GM12878 (cell line): Measurements from ENCODE around the gene PRKCI. TPM values are rescaled to one million over a fixed set of nuclear protein-coding genes. Genes with fewer than 3 reads are reported as not detected.

Experiments
- ATAC-seq: fragments of 200-7000 bp; cut with Tn5 transposase; 3 replicates; pipeline ENCODE4 v1.9.1; 2020; ENCODE audit warnings: mild to moderate bottlenecking, moderate library complexity
- BruUV-seq: library from RNA; stranded (reverse); fragments of 400-500 nt; replicated peaks from 2 replicates; lab custom pipeline; 2021; lab: Mats Ljungman, UMichigan
- CTCF ChIA-PET: fragments of 300-600 bp; sonication (Branson Sonifier 250); formaldehyde crosslinking; extraction: SDS; loops from one replicate; lab custom pipeline; 2021; ENCODE audit warnings: inconsistent platforms; lab: Yijun Ruan, JAX
- POLR2A ChIA-PET: fragments of 350-600 bp; formaldehyde crosslinking; extraction: SDS; loops from one replicate; lab custom pipeline; 2021; ENCODE audit warnings: inconsistent platforms; lab: Charles Lee
- RAD21 ChIA-PET: fragments of 300-600 bp; sonication (Branson Sonifier 250); formaldehyde crosslinking; loops from one replicate; lab custom pipeline; 2023; ENCODE audit warnings: antibody characterized with exemption; ENCODE audit not compliant: unreplicated experiment; lab: Charles Lee
- SMC1A ChIA-PET: fragments of 300-600 bp; sonication (Branson Sonifier 250); formaldehyde crosslinking; loops from one replicate; lab custom pipeline; 2023; ENCODE audit not compliant: unreplicated experiment, uncharacterized antibody; lab: Charles Lee
- DNase-seq: peaks from one replicate; pipeline ENCODE4 v3.0.0-alpha.2; 2011; ENCODE audit warnings: low read depth, low spot score
- FAIRE-seq: peaks from 3 replicates; lab custom pipeline; 2011; peaks lifted over from hg19 to GRCh38; lab: Jason Lieb, UNC
- H2AFZ ChIP-seq: 2 replicates; pipeline ENCODE4 v1.6.0; 2011; ENCODE audit warnings: low read depth, low read length, control low read depth; ENCODE audit not compliant: control insufficient read depth
- H3K27ac ChIP-seq: 2 replicates; pipeline ENCODE4 v1.5.1; 2011; ENCODE audit warnings: control low read depth; ENCODE audit not compliant: control insufficient read depth, insufficient read depth
- H3K27me3 ChIP-seq, 2 experiments: replicated peaks in 1 of 2; 2 replicates each; pipeline versions ENCODE4 v1.6.0 to v1.6.1; 2011; ENCODE audit warnings: low read length in 1 of 2; ENCODE audit not compliant: control insufficient read depth in 2 of 2, insufficient read depth in 2 of 2
- H3K36me3 ChIP-seq, 2 experiments: 2 replicates each; pipeline ENCODE4 v1.5.1; 2011; ENCODE audit warnings: low read length in 1 of 2; ENCODE audit not compliant: control insufficient read depth in 2 of 2, insufficient read depth in 2 of 2
- H3K4me1 ChIP-seq: 2 replicates; pipeline ENCODE4 v1.6.1; 2011; ENCODE audit warnings: mild to moderate bottlenecking, low read length, moderate library complexity, mixed read lengths; ENCODE audit not compliant: control insufficient read depth, insufficient read depth
- H3K4me2 ChIP-seq: 2 replicates; pipeline ENCODE4 v1.6.0; 2011; ENCODE audit warnings: control low read depth; ENCODE audit not compliant: control insufficient read depth, insufficient read depth
- H3K4me3 ChIP-seq: fragments of 200-600 bp; sonication (generic); 2 replicates; pipeline ENCODE4 v1.5.1; 2016
- H3K79me2 ChIP-seq: 2 replicates; pipeline ENCODE4 v1.6.0; 2011; ENCODE audit warnings: low read length; ENCODE audit not compliant: control insufficient read depth, insufficient read depth
- H3K9ac ChIP-seq: 2 replicates; pipeline ENCODE4 v1.8.0; 2011; ENCODE audit warnings: low read length, control low read depth, mixed read lengths; ENCODE audit not compliant: control insufficient read depth, insufficient read depth
- H3K9me3 ChIP-seq: replicated peaks from 3 replicates; pipeline ENCODE4 v1.5.1; 2011; ENCODE audit warnings: mild to moderate bottlenecking, low read length; ENCODE audit not compliant: control insufficient read depth, insufficient read depth
- H4K20me1 ChIP-seq: 2 replicates; pipeline ENCODE4 v1.6.0; 2011; ENCODE audit not compliant: control insufficient read depth, insufficient read depth
- BCL11A ChIP-seq: IDR thresholded peaks from 2 replicates; pipeline ENCODE4 v1.6.1; 2011; ENCODE audit warnings: low read depth, low read length
- GABPA ChIP-seq: IDR thresholded peaks from 2 replicates; pipeline ENCODE4 v1.6.1; 2014; ENCODE audit warnings: antibody characterized with exemption, low read depth, mild to moderate bottlenecking, inconsistent platforms
- IKZF1 ChIP-seq: fragments of 450-650 bp; conservative IDR thresholded peaks from 2 replicates; pipeline ENCODE4 v1.6.1; 2017; ENCODE audit warnings: antibody characterized with exemption, mild to moderate bottlenecking
- IKZF2 ChIP-seq, 2 experiments: fragments of 450-650 bp; IDR thresholded peaks; 2 replicates each; pipeline ENCODE4 v1.6.1; 2017; ENCODE audit warnings: mild to moderate bottlenecking in 2 of 2, moderate library complexity in 2 of 2
- MTA3 ChIP-seq: IDR thresholded peaks from 2 replicates; pipeline ENCODE4 v1.6.1; 2012; ENCODE audit warnings: low read length, inconsistent platforms, borderline replicate concordance
- NR2F1 ChIP-seq: fragments of 450-650 bp; conservative IDR thresholded peaks from 2 replicates; pipeline ENCODE4 v1.6.1; 2017; ENCODE audit warnings: mild to moderate bottlenecking
- PML ChIP-seq: IDR thresholded peaks from 2 replicates; pipeline ENCODE4 v1.6.1; 2012; ENCODE audit warnings: low read length, inconsistent platforms
- POLR2A ChIP-seq: IDR thresholded peaks from 2 replicates; pipeline ENCODE4 v1.6.1; 2011; ENCODE audit warnings: low read depth, mild to moderate bottlenecking, low read length
- RBBP5 ChIP-seq: fragments of 200-600 bp; sonication (generic); conservative IDR thresholded peaks from 2 replicates; pipeline ENCODE4 v1.6.1; 2016
- SKIL ChIP-seq: fragments of 450-650 bp; IDR thresholded peaks from 2 replicates; pipeline ENCODE4 v1.6.1; 2017; ENCODE audit warnings: mild to moderate bottlenecking, low read depth, inconsistent platforms; ENCODE audit not compliant: poor library complexity, severe bottlenecking
- SPI1 ChIP-seq: IDR thresholded peaks from 2 replicates; pipeline ENCODE4 v1.6.1; 2011; ENCODE audit warnings: low read depth, mild to moderate bottlenecking, low read length, moderate library complexity, borderline replicate concordance; ENCODE audit not compliant: insufficient read depth
- TCF7 ChIP-seq: IDR thresholded peaks from 2 replicates; pipeline ENCODE4 v1.6.1; 2014; ENCODE audit warnings: antibody characterized with exemption, borderline replicate concordance
- WGBS: methylation state at CpG from one replicate; pipeline ENCODE4 v1.1.6; 2016; ENCODE audit warnings: low lambda C conversion rate; ENCODE audit not compliant: insufficient replicate concordance, insufficient coverage; ENCODE audit errors: missing lambda C conversion rate; 5-methylcytosine and 5-hydroxymethylcytosine counted together
- in situ Hi-C: fragments of 300-500 bp; cut with MboI; formaldehyde crosslinking; loops from 9 replicates; pipeline ENCODE4 v1.14.3; 2018; ENCODE audit warnings: mixed read lengths
- intact Hi-C: fragments of 100-400 bp; cut with micrococcal nuclease; formaldehyde crosslinking; loops from one replicate; pipeline ENCODE4 v1.14.2; 2022; ENCODE audit not compliant: unreplicated experiment
- polyA plus RNA-seq, 11 experiments: library from polyadenylated mRNA; depleted of rRNA in 4 of 11; unstranded in 6 of 11; stranded (reverse) in 5 of 11; fragments of >200 nt; fragmentation: Nextera tagmentation in 4 of 11; fragmentation: Illumina TruSeq in 1 of 11; extraction: Ambion mirVana in 4 of 11; extraction: Trizol in 1 of 11; gene quantifications; 1 replicate in 1 of 11; 2 replicates in 10 of 11; pipeline versions ENCODE4 v1.2.1 to v1.2.3, GENCODE V29; 2011 to 2016; ENCODE audit warnings: inconsistent platforms in 2 of 11, missing spikeins in 2 of 11, low read depth in 1 of 11
- total RNA-seq, 4 experiments: library from RNA; depleted of rRNA in 3 of 4; stranded (reverse); fragments of >200 nt in 3 of 4; fragmentation: Illumina TruSeq in 1 of 4; extraction: Trizol in 1 of 4; gene quantifications; 2 replicates each; pipeline versions ENCODE4 v1.2.1 to v1.2.3, GENCODE V29; 2013 to 2021

The PRKCI gene
- total and polyA plus RNA-seq, 10 of the 15 experiments (the other 5 are each of a cell fraction or from before 2014, with no cell fraction given): 3.5 to 15.4 (median 11.8) TPM

GRCh38 chr3:170257145-170257544 is 34.9 kb downstream of the PRKCI start (continued):
- TF ChIP-seq PML (peak; percentile 56), TCF7 (peak; percentile 65; the same call in 1 of the 2 replicates), RBBP5 (no peak), SKIL (no peak), GABPA (0 out of 2 replicates have a peak, but pooled peaks have one; percentile 44), IKZF2 (IDR thresholded peaks at IDR 0.05) (peak; percentile 81 to 88), NR2F1 (peak; percentile 87), IKZF1 (peak; percentile 76), MTA3 (0 out of 2 replicates have a peak, but pooled peaks have one; percentile 69), BCL11A (peak; percentile 83)

- ATAC-seq (peak; percentile 68), DNase-seq (no peak), FAIRE-seq (no peak)
- CTCF ChIA-PET: interaction anchor here (0.8 to 1.2 kb wide), 4 partner anchors 35 to 156 kb away, joined by 3 to 4 read pairs (median 3); no protein-coding TSS in a partner anchor
- POLR2A ChIA-PET: interaction anchor here (0.6 to 0.9 kb wide), 3 partner anchors 12 to 109 kb away, joined by 4 to 6 read pairs (median 5); no protein-coding TSS in a partner anchor
- WGBS: 42% methylated on average over 3 of the region's 3 CpGs
- Histone ChIP-seq H2AFZ (no peak overlapping the region), H4K20me1 (no peaks in the 10 kb centered on the region), H3K4me3 (no peak overlapping the region), H3K9me3 (no peaks in the 10 kb centered on the region), H3K27ac (peak overlapping the region; percentile 28), H3K9ac (no peak overlapping the region), H3K79me2 (no peaks in the 10 kb centered on the region), H3K36me3 (no peaks in the 10 kb centered on the region; a peak in 1 of 4 replicates), H3K4me2 (peak overlapping the region; percentile 39), H3K4me1 (peaks cover 26% of the 10 kb centered on the region), H3K27me3 (no peaks in the 10 kb centered on the region)
- intact Hi-C loops: loop anchor here (5.0 to 10.0 kb wide), 4 partner anchors 36 to 1837 kb away; partner anchors contain the start of genes PHC3, PRKCI and SKIL
- RAD21 ChIA-PET: interaction anchor here (0.7 to 1.6 kb wide), 5 partner anchors 9 to 98 kb away, joined by 3 to 5 read pairs (median 4); partner anchors contain the start of gene PRKCI
- TF ChIP-seq SPI1 (0 out of 2 replicates have a peak, but pooled peaks have one; percentile 14), POLR2A (no peak)
- in situ Hi-C loops: no loop called here
- SMC1A ChIA-PET: interaction anchor here (0.9 to 1.4 kb wide), 2 partner anchors 12 to 116 kb away, joined by 3 to 4 read pairs; no protein-coding TSS in a partner anchor
- no TSS peak for BruUV-seq
Observed at GRCh38 chr3:170258105-170258487, 35.9 kb downstream of the PRKCI start.
